ENCODE measurements around the gene TRPV3.

- TF ChIP-seq EZH2 (IDR thresholded peaks at IDR 0.05; ENCODE audit: low read length) (no peak), CTCF (optimal IDR thresholded peaks at IDR 0.05 in 1 of 3, IDR thresholded peaks at IDR 0.05 in 1 of 3, conservative IDR thresholded peaks at IDR 0.05 in 1 of 3; ENCODE audit: extremely low read depth in 1 of 3, insufficient read depth in 2 of 3, low read length in 3 of 3) (no peak)
Measured at GRCh38 chr17:3514873-3515272, 42.7 kb downstream of the TRPV3 start.

Data from keratinocyte (primary cell).